Stimulated activated CD8-positive, alpha-beta memory T cell treated with anti-CD3 and anti-CD28 coated beads, Interleukin-4, amount 100 ng/mL, for 4 hours (primary cell): ENCODE data around the gene SRRM3.
"Not testable (repeated sequence)": the region's sequence is repeated elsewhere in the genome, so short reads cannot be mapped to it uniquely, and the experiment has no call there.

ENCODE experiments used
- DNase-seq, 2 donors: peaks; one replicate each; pipeline ENCODE4 v3.0.0-alpha.2; 2020; ENCODE audit warnings: low read depth in 2 of 2, low spot score in 1 of 2

Gene SRRM3

GRCh38 chr7:76311838-76312237 lies 110.1 kb downstream of the SRRM3 start:
- DNase-seq, result not testable (repeated sequence)

GRCh38 chr7:76314042-76314721 lies 112.5 kb downstream of the SRRM3 start:
- peak; percentile 88 to 92 for DNase-seq

GRCh38 chr7:76314740-76315139 lies 113.0 kb downstream of the SRRM3 start:
- not testable (repeated sequence) for DNase-seq

GRCh38 chr7:76315364-76315763 lies 113.7 kb downstream of the SRRM3 start:
- no peak for DNase-seq

GRCh38 chr7:76316984-76317781 lies 115.5 kb downstream of the SRRM3 start:
- no peak for DNase-seq

- peak; percentile 90 to 93 for DNase-seq
Observed at GRCh38 chr7:76317782-76318487, 116.2 kb downstream of the SRRM3 start.

- peak in 1 of 2 donors; percentile 34 for DNase-seq
Observed at GRCh38 chr7:76318488-76319353, 117.0 kb downstream of the SRRM3 start.

GRCh38 chr7:76325092-76325491 lies 123.4 kb downstream of the SRRM3 start:
- no peak for DNase-seq

- DNase-seq, result no peak
Observed at GRCh38 chr7:76325811-76326210, 124.1 kb downstream of the SRRM3 start.

- DNase-seq, result no peak
Observed at GRCh38 chr7:76326646-76327233, 125.0 kb downstream of the SRRM3 start.

GRCh38 chr7:76327610-76328009 lies 125.9 kb downstream of the SRRM3 start:
- no peak for DNase-seq

GRCh38 chr7:76328389-76328788 lies 126.7 kb downstream of the SRRM3 start:
- DNase-seq, result no peak

- DNase-seq, result no peak
Observed at GRCh38 chr7:76329479-76329878, 127.8 kb downstream of the SRRM3 start.

- no peak for DNase-seq
Observed at GRCh38 chr7:76330261-76330660, 128.6 kb downstream of the SRRM3 start.

GRCh38 chr7:76330673-76331072 lies 129.0 kb downstream of the SRRM3 start:
- DNase-seq, result no peak

GRCh38 chr7:76332078-76332477 lies 130.4 kb downstream of the SRRM3 start:
- no peak for DNase-seq

- DNase-seq, result no peak
Observed at GRCh38 chr7:76333511-76334101, 131.9 kb downstream of the SRRM3 start.

GRCh38 chr7:76334320-76334967 lies 132.7 kb downstream of the SRRM3 start:
- DNase-seq, result no peak

GRCh38 chr7:76335417-76335816 lies 133.7 kb downstream of the SRRM3 start:
- not testable (repeated sequence) for DNase-seq

- no peak for DNase-seq
Observed at GRCh38 chr7:76336094-76336493, 134.4 kb downstream of the SRRM3 start.
